ENCODE data around the gene CDHR5. TPM values are rescaled to one million over a fixed set of nuclear protein-coding genes. Genes with fewer than 3 reads are reported as not detected.
A peak's percentile ranks its signal among the peaks of the same experiment; 100 is the strongest.

The CDHR5 gene
- total and polyA plus RNA-seq, 2 experiments from 2014 or later = 114 to 166 TPM

GRCh38 chr11:625636-626268, 997 bp upstream of the CDHR5 start:
- peak overlapping the region; percentile 72 for H3K4me2 ChIP-seq
- TF ChIP-seq, protein P1, sequence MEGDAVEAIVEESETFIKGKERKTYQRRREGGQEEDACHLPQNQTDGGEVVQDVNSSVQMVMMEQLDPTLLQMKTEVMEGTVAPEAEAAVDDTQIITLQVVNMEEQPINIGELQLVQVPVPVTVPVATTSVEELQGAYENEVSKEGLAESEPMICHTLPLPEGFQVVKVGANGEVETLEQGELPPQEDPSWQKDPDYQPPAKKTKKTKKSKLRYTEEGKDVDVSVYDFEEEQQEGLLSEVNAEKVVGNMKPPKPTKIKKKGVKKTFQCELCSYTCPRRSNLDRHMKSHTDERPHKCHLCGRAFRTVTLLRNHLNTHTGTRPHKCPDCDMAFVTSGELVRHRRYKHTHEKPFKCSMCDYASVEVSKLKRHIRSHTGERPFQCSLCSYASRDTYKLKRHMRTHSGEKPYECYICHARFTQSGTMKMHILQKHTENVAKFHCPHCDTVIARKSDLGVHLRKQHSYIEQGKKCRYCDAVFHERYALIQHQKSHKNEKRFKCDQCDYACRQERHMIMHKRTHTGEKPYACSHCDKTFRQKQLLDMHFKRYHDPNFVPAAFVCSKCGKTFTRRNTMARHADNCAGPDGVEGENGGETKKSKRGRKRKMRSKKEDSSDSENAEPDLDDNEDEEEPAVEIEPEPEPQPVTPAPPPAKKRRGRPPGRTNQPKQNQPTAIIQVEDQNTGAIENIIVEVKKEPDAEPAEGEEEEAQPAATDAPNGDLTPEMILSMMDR (IDR thresholded peaks at IDR 0.05; ENCODE audit: poor library complexity) = no peak
- no peak for TF ChIP-seq EZH2phosphoT487 (IDR thresholded peaks at IDR 0.05; ENCODE audit: low read depth, severe bottlenecking, unreplicated experiment)
- no peak for TF ChIP-seq EZH2 (IDR thresholded peaks at IDR 0.05; ENCODE audit: borderline replicate concordance)
- no peak overlapping the region for H2AFZ ChIP-seq
- H3K27ac ChIP-seq = peak overlapping the region; percentile 93
- H3K36me3 ChIP-seq (replicated peaks; ENCODE audit: insufficient read depth, low read depth) = no peaks in the 10 kb centered on the region
- no peaks in the 10 kb centered on the region for H3K9me3 ChIP-seq (ENCODE audit: low read depth)
- H3K9me2 ChIP-seq (replicated peaks; ENCODE audit: insufficient read depth) = no peaks in the 10 kb centered on the region
- no peaks in the 10 kb centered on the region for H3K27me3 ChIP-seq
- peak; percentile 63 for DNase-seq (ENCODE audit: low spot score)
- no peak overlapping the region for H3K4me3 ChIP-seq
- peaks cover 14% of the 10 kb centered on the region for H3K4me1 ChIP-seq (ENCODE audit: insufficient read depth)
- H3K79me2 ChIP-seq = no peaks in the 10 kb centered on the region
- no peaks in the 10 kb centered on the region for H4K20me1 ChIP-seq (ENCODE audit: insufficient read depth, poor library complexity, severe bottlenecking)
- 59% methylated on average over 17 of the region's 22 CpGs for WGBS (ENCODE audit: low lambda C conversion rate, missing lambda C conversion rate)

DNA sequence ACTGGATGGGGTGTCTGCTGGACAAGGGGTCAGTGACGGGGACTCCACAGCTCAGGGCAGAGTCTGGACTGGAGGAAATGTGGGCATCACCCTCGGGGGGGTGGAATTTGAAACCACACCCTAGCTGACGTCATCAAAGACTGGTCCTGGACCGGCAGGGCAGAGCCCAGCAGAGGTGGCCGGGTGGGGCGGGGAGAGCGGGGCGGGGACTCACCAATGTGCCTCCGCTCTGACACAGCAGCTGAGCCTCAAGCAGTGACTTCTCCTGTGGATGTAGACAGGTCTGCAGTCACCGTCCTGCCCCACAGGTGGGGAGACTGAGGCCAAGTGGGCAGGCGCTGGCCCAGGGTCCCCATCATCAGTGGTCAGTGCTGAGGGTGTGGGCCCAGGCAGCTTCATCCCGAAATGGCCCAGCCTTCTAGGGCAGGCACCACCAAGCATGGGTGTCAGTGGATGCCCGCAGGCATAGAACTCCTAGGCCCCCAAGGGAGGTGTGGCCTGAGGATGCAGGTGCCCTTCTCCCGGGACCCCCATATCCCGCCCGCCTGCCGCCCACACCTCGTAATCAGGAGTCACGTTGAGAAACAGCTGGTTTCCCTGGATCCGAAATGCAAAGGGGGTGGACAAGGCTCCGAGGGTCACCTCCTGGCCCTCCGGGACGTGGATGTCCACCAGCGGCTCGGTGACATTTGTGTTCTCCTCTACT, 603 bp downstream of the CDHR5 start:
- Histone ChIP-seq H3K4me1 (ENCODE audit: insufficient read depth) (peaks cover 14% of the 10 kb centered on the region), H3K27me3 (no peaks in the 10 kb centered on the region), H3K36me3 (replicated peaks; ENCODE audit: insufficient read depth, low read depth) (no peaks in the 10 kb centered on the region), H3K79me2 (no peaks in the 10 kb centered on the region), H2AFZ (no peak overlapping the region), H3K27ac (peak overlapping the region; percentile 93), H3K9me2 (replicated peaks; ENCODE audit: insufficient read depth) (no peaks in the 10 kb centered on the region), H3K4me3 (no peak overlapping the region), H3K9me3 (ENCODE audit: low read depth) (no peaks in the 10 kb centered on the region), H4K20me1 (ENCODE audit: insufficient read depth, poor library complexity, severe bottlenecking) (no peaks in the 10 kb centered on the region), H3K4me2 (peak overlapping the region; percentile 72)
- WGBS (ENCODE audit: low lambda C conversion rate, missing lambda C conversion rate) = 82% methylated on average over 20 of the region's 25 CpGs
- peak; percentile 82 for DNase-seq (ENCODE audit: low spot score)
- TF ChIP-seq, protein P1 (IDR thresholded peaks at IDR 0.05; ENCODE audit: poor library complexity) = no peak
- TF ChIP-seq EZH2 (IDR thresholded peaks at IDR 0.05; ENCODE audit: borderline replicate concordance) (no peak), EZH2phosphoT487 (IDR thresholded peaks at IDR 0.05; ENCODE audit: low read depth, severe bottlenecking, unreplicated experiment) (no peak)

GRCh38 chr11:623349-623869, 1.3 kb downstream of the CDHR5 start:
- H3K9me2 ChIP-seq (replicated peaks; ENCODE audit: insufficient read depth) = no peaks in the 10 kb centered on the region
- 77% methylated on average over 15 of the region's 15 CpGs for WGBS (ENCODE audit: low lambda C conversion rate, missing lambda C conversion rate)
- H3K4me2 ChIP-seq = peak overlapping the region; percentile 72
- H3K27ac ChIP-seq = peak overlapping the region; percentile 27
- H3K36me3 ChIP-seq (replicated peaks; ENCODE audit: insufficient read depth, low read depth) = no peaks in the 10 kb centered on the region
- no peak overlapping the region for H2AFZ ChIP-seq
- H3K4me3 ChIP-seq = no peak overlapping the region
- no peaks in the 10 kb centered on the region for H3K27me3 ChIP-seq
- DNase-seq (ENCODE audit: low spot score) = peak; percentile 8
- H4K20me1 ChIP-seq (ENCODE audit: insufficient read depth, poor library complexity, severe bottlenecking) = no peaks in the 10 kb centered on the region
- H3K4me1 ChIP-seq (ENCODE audit: insufficient read depth) = peaks cover 14% of the 10 kb centered on the region
- H3K9me3 ChIP-seq (ENCODE audit: low read depth) = no peaks in the 10 kb centered on the region
- TF ChIP-seq, protein P1 (IDR thresholded peaks at IDR 0.05; ENCODE audit: poor library complexity) = no peak
- TF ChIP-seq EZH2phosphoT487 (IDR thresholded peaks at IDR 0.05; ENCODE audit: low read depth, severe bottlenecking, unreplicated experiment) = no peak
- no peak for TF ChIP-seq EZH2 (IDR thresholded peaks at IDR 0.05; ENCODE audit: borderline replicate concordance)
- H3K79me2 ChIP-seq = no peaks in the 10 kb centered on the region
